ENCODE measurements around the gene FAR2. TPM values are rescaled to one million over a fixed set of nuclear protein-coding genes. Genes with fewer than 3 reads are reported as not detected.

FAR2 gene
- total and polyA plus RNA-seq, 8 donors, result 1.7 to 96.7 (median 3.3) TPM; not detected in 1

GRCh38 chr12:29110506-29111442, 38.3 kb upstream of the FAR2 start:
- no peak for DNase-seq
- Histone ChIP-seq H3K27me3 (no peaks in the 10 kb centered on the region), H3K4me1 (no peaks in the 10 kb centered on the region), H3K9me3 (peaks cover 0 to 25% (median 13%) of the 10 kb centered on the region in 4 donors), H3K4me3 (no peak overlapping the region), H3K27ac (no peak overlapping the region), H3K36me3 (no peaks in the 10 kb centered on the region)
- WGBS, 5 donors, result 55 to 73% (median 64%) methylated on average over 5 of the region's 5 CpGs
- intact Hi-C loops (cut with DNase I; ENCODE audit: low total_unique reads), result no loop called here
- TF ChIP-seq EP300 (IDR thresholded peaks at IDR 0.05) (no peak), POLR2A (IDR thresholded peaks at IDR 0.05) (no peak), CTCF (IDR thresholded peaks at IDR 0.05) (no peak), POLR2AphosphoS5 (IDR thresholded peaks at IDR 0.05) (no peak)

GRCh38 chr12:29113101-29113500, 36.0 kb upstream of the FAR2 start:
- intact Hi-C loops (cut with DNase I; ENCODE audit: low total_unique reads), result no loop called here
- Histone ChIP-seq H3K36me3 (no peaks in the 10 kb centered on the region), H3K4me3 (no peak overlapping the region), H3K27ac (no peak overlapping the region), H3K9me3 (peaks cover 0 to 25% (median 13%) of the 10 kb centered on the region in 4 donors), H3K27me3 (no peaks in the 10 kb centered on the region), H3K4me1 (no peaks in the 10 kb centered on the region)
- no peak for TF ChIP-seq EP300 (IDR thresholded peaks at IDR 0.05)
- no peak for TF ChIP-seq POLR2AphosphoS5 (IDR thresholded peaks at IDR 0.05)
- TF ChIP-seq POLR2A (IDR thresholded peaks at IDR 0.05), result no peak
- TF ChIP-seq CTCF (IDR thresholded peaks at IDR 0.05), result no peak
- DNase-seq, result no peak
- WGBS, 5 donors, result 75 to 90% (median 81%) methylated on average over 2 of the region's 2 CpGs

GRCh38 chr12:29116414-29116813, 32.7 kb upstream of the FAR2 start:
- 57 to 80% (median 66%) methylated on average over 3 of the region's 3 CpGs for WGBS, 5 donors
- no peaks in the 10 kb centered on the region for H3K27me3 ChIP-seq
- TF ChIP-seq CTCF (IDR thresholded peaks at IDR 0.05) (no peak), POLR2AphosphoS5 (IDR thresholded peaks at IDR 0.05) (no peak), POLR2A (IDR thresholded peaks at IDR 0.05) (no peak), EP300 (IDR thresholded peaks at IDR 0.05) (no peak)
- no peaks in the 10 kb centered on the region for H3K36me3 ChIP-seq
- H3K9me3 ChIP-seq, result peaks cover 0 to 15% (median 7%) of the 10 kb centered on the region in 4 donors
- no peak overlapping the region for H3K27ac ChIP-seq
- intact Hi-C loops (cut with DNase I; ENCODE audit: low total_unique reads), result no loop called here
- DNase-seq, result no peak
- H3K4me3 ChIP-seq, result no peak overlapping the region
- no peaks in the 10 kb centered on the region for H3K4me1 ChIP-seq

- Histone ChIP-seq H3K27me3 (no peaks in the 10 kb centered on the region), H3K9me3 (no peaks in the 10 kb centered on the region), H3K4me1 (no peaks in the 10 kb centered on the region), H3K27ac (no peak overlapping the region), H3K36me3 (no peaks in the 10 kb centered on the region), H3K4me3 (no peak overlapping the region)
- TF ChIP-seq POLR2AphosphoS5 (IDR thresholded peaks at IDR 0.05) (no peak), CTCF (IDR thresholded peaks at IDR 0.05) (no peak), EP300 (IDR thresholded peaks at IDR 0.05) (no peak), POLR2A (IDR thresholded peaks at IDR 0.05) (no peak)
- DNase-seq, result peak in 1 of 2 donors; percentile 12
- intact Hi-C loops (cut with DNase I; ENCODE audit: low total_unique reads), result no loop called here
- 69 to 89% (median 79%) methylated on average over 1 of the region's 1 CpG for WGBS, 5 donors
Measured at GRCh38 chr12:29131539-29131938, 17.5 kb upstream of the FAR2 start.
